GM21737 (cell line): ENCODE measurements around the gene TP53I3.
"Not testable (repeated sequence)": the region's sequence is repeated elsewhere in the genome, so short reads cannot be mapped to it uniquely, and the experiment has no call there.

Source experiments
- ATAC-seq: cut with Tn5 transposase; IDR thresholded peaks from one replicate; pipeline ENCODE4 v1.9.1; 2021; ENCODE audit warnings: mild to moderate bottlenecking, moderate library complexity; ENCODE audit not compliant: unreplicated experiment

TP53I3 gene

GRCh38 chr2:24084386-24085199 is at the start of gene TP53I3:
TSS of gene TP53I3 (minus strand) at chr2:24084834. CDS start at chr2:24084326, 508 bp downstream.
- peak; percentile 71 for ATAC-seq

DNA sequence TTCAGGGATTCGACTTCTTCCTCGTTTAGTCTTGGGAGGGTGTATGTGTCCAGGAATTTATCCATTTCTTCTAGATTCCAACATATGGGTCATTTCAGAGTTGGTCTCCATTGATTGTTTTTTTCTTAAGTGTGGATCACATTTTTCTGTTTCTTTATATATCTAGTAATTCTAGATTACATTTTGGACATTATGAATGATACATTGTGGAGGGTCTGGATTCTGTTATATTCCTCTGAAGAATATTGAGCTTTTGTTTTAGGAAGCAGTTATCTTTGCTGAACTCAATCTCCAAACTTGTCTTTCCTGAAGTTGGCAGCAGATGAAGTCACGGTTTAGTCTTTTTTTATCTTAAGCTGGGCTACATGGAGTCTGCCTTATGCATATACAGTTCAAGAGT is 47.9 kb upstream of the TP53I3 start:
- ATAC-seq, result no peak

- ATAC-seq, result no peak
Observed at GRCh38 chr2:24125956-24126355, 41.3 kb upstream of the TP53I3 start.

GRCh38 chr2:24123922-24124580 is 39.4 kb upstream of the TP53I3 start:
- peak; percentile 15 for ATAC-seq

DNA sequence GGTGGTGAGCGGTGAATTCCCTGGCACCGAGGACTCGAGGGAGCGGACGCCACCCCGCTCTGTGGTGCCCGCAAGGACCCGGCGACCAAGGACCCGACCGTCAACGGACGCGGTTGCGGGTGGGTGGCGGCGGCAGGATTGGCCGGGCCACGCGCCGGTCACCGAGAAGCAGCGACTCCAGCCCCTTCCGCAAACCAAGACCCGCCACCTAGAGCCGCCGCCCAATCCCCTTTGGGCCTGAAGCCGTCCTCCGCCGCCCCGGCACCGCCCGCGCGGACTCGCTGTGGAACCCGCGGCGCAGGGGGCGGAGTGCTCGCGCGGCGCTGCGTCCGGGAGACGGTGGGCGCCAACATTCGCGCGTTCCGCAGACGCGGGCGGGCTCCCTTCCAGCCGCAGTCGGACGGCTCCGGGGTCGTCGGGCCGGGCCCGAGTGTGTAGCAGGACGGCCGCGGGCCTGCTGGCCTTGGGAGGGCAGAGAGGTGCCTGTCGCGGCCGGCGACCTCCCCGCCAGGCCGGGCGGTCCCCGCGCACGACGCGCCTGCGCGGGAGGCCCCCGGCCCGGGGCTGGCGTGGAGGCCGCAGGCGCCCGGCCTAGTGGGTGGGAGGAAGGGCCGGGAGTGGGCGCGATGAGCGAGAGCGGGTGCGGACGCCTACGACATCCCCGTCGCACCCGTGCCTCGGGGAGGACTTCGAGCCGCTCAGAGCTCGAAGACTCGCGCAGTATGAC is 38.7 kb upstream of the TP53I3 start, which contains the start of the genes FAM228B and PFN4:
Gene FAM228B, plus strand, starts transcription at position 275 of the 727 bp plus-strand sequence. CDS start 893 bp downstream, outside the sequence.
Gene PFN4, minus strand, starts transcription at position 140 of the 727 bp plus-strand sequence. CDS start 799 bp downstream, outside the sequence.
- ATAC-seq, result peak; percentile 92

DNA sequence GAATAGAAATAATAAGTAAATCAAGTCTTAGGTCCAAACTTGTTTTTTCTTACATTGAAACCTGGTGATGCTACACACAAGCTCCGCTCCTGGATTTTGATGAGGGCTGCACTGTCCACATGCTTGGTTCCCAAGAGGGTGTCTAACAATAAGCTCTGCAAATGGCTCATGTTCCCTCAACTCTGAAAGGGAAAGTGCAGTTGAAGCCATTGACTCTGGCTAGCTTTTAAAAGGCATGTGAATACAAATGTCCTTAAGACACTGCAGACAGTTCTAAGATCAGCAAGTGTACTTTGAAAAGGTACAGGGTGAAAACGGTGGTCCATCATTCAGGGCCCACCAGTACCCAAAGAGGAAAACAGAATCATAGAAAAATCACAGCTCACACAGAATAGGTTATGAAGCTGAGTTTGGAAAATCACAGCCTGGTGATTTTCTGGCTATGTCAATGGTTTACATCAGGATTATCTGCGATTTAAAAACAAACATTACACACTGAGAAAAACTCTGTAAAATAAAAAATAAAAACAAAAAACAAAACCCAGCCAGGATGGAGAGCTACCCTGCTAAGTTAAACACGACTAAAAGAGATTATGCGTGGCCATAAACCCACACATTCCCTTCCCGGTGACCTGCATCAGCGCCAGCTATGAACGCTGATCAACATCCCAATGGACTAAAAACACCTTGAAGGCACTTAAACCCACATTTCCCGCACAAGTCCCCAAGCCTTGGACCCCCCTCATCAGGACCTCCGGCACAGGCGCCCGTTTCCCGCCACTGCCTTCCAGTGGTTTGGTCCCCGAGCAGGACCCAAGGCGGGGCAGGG is 37.9 kb upstream of the TP53I3 start:
- ATAC-seq, result no peak

DNA sequence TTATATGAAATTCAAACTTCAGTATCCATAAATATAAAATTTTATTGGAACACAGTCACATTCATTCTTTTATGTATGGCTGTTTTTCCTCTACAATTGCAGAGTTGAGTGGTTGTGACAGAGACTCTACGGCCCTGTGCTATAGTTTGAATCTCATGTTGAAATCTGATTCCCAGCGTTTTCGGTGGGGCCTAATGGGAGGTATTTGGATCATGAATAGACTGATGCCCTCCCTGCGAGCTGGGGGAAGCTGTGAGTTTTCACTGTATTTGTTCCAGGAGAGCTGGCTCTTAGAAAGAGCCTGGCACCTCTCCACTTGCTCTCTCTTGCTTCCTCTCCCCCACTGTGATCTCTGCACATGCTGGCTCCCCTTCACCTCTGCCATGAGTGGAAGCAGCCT is 36.8 kb upstream of the TP53I3 start:
- no peak for ATAC-seq

DNA sequence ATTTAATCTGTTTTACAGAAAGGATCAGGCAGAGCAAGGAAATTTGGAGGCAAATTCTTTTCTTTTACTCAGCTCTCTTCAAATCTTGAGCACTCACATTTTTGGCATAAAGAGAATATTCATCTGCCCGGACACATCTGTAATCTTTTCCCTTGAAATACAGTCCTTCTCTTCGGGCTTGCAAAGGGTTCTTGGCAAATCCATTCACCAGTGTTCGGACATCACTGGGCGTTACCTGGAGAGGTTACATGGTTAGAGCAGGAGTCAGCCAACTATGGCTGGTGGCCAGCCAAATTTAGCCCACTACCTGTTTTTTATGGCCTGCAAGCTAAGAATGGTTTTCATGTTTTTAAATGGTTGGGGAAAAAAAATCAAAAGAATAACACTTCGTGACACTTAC is 36.4 kb upstream of the TP53I3 start:
- ATAC-seq, result no peak

GRCh38 chr2:24117902-24118301 is 33.3 kb upstream of the TP53I3 start:
- ATAC-seq, result no peak

DNA sequence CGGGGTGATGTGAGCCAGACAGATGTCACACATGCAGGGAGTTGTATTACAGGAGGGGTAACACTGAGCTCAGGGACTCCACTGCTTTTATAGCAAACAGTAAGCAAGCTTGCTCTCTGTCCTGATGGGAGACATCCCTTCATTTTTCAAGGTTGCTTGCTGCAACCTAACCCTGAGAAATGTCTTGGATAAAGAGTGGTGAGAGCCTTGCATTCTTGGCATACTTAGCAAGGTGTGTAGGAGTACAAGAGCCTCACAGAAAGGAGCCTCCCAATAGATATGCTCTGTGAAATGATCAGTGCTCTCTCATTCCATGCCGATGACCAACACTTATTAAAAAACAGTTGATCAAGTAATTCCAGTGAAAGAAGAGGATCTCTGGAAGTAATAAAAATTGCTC is 30.4 kb upstream of the TP53I3 start:
- ATAC-seq, result no peak

DNA sequence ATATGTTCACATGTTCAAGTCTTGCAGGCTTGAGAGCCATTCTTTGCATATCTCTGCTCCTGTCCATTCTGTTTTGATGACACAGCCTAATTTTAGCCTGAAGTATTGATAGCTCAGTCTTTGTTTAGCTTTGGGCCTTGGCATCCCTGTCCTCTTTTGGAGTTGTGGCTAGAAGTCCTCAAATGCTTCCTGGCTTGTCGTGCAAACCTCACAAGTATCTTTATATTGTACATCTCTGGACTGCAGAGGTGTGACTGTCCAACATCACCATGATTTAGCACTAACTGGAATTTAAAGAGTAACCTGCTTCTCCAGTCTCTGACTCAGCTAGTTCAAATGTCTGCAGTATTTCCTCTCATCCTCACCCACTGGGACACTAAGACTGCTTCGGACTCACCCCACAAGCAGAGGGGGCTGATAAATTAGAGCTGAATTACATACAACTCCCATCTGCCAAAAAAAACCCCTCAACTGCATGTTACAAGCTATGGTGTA is 26.8 kb upstream of the TP53I3 start:
- no peak for ATAC-seq

GRCh38 chr2:24110660-24111303 is 26.1 kb upstream of the TP53I3 start:
- ATAC-seq, result no peak

DNA sequence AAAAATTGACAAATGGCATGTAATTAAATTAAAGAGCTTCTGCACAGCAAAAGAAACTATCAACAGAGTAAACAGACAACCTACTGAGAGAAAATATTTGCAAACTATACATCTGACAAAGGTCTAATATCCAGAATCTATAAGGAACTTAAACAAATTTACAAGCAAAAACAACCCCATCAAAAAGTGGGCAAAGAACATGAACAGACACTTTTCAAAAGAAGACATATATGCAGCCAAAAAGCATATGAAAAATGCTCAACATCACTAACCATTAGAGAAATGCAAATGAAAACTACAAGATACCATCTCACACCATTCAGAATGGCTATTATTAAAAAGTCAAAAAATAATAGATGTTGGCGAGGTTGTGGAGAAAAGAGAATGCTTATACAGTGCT is 24.8 kb upstream of the TP53I3 start:
- not testable (repeated sequence) for ATAC-seq

GRCh38 chr2:24107336-24107735 is 22.7 kb upstream of the TP53I3 start:
- no peak for ATAC-seq

GRCh38 chr2:24106786-24107185 is 22.2 kb upstream of the TP53I3 start:
- no peak for ATAC-seq

DNA sequence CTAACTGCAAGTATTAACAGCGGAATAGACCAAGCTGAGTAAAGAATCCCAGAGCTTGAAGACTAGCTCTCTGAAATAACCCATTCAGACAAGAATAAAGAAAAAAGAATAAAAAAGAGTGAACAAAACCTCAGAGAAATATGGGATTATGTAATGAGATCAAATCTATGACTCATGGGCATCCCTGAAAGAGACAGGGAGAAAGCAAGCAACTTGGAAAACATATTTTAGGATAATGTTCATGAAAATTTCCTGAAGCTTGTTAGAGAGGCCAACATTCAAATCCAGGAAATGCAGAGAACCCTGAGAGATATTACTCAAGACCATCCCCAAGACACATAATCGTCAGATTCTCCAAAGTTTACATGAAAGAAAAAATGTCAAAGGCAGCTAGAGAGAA is 21.2 kb upstream of the TP53I3 start:
- no peak for ATAC-seq

DNA sequence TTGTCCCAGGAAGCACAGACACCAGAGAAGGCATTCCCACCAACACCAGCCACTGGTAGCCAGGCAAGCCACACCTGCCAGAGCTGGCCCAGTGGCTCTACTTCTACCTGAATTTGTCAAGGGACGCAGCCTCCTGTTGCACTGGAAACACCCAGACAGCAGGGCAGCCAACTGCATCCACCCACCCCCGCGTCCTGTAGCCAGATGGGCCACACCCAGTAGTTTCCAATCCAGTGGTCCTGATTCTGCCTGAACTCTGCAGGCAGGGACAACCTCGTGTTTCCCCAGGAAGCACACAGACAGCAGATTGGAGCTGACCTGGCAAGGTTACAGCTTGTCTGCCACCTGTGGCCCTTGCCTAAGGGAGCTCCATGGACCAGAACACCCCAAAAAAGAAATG is 20.3 kb upstream of the TP53I3 start:
- ATAC-seq, result no peak

DNA sequence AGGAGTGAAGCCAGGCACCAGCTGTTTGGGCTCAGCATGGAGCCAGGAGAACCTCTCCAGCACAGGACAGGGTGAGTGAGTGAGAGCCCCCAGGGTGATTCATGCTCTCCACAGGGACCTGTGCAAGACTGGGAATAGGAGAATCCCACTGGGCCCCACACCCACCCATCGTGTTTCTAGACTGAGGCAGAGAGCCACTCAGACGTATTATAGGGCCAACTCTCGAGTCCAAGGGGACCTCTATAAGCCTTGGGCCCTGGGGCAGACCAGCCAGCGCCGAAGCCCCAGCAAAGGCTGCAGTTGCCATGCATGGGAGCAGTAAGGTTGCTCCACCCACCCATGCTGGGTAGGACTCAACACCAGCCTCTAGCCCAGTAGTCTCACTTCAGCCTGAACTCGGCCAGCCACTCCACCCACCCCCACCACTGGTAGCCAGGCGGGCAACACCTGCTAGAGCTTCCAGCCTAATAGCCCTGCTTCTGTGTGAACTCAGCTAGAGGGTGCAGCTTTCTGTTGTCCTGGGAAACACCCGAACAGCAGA is 19.5 kb upstream of the TP53I3 start:
- no peak for ATAC-seq

DNA sequence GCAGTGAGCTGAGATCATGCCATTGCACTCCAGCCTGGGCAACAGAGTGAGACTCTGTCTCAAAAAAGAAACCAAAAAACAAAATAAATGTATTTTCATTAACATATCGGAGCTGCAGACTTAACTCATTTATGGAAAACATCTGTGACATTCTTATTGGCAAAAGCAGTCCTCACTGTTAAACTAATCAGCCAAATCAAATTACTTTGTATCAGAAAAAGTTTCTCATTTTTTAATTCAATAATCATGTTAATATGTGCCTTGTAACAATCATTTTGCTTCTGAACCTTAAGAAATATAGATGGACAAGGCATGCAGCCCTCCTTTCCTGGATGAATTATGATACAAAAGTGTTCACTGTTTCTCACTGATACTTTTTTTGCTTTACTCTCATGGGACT is 18.0 kb upstream of the TP53I3 start:
- no peak for ATAC-seq

GRCh38 chr2:24101992-24102391 is 17.4 kb upstream of the TP53I3 start:
- ATAC-seq, result no peak
